HepG2 (cell line): Measurements from ENCODE around the gene HAT1. TPM values are rescaled to one million over a fixed set of nuclear protein-coding genes. Genes with fewer than 3 reads are reported as not detected.

Source experiments
- GATAD2A ChIP-seq: IDR thresholded peaks from 2 replicates; pipeline ENCODE4 v1.6.1; 2016
- HDAC2 ChIP-seq: sonication (generic); formaldehyde crosslinking; IDR thresholded peaks from 2 replicates; pipeline ENCODE4 v1.4.0; 2020; ENCODE audit warnings: missing genetic modification reagents
- HNRNPUL1 ChIP-seq: fragments of 200-400 bp; formaldehyde crosslinking; IDR thresholded peaks from 2 replicates; pipeline ENCODE4 v1.6.1; 2017; ENCODE audit warnings: low read depth, mild to moderate bottlenecking, low read length, moderate library complexity
- KMT2A ChIP-seq: sonication (generic); formaldehyde crosslinking; IDR thresholded peaks from 2 replicates; pipeline ENCODE4 v1.4.0; 2020; ENCODE audit warnings: missing genetic modification reagents
- NR2F1 ChIP-seq, 2 experiments: fragments of 450-650 bp in 1 of 2; formaldehyde crosslinking in 1 of 2; IDR thresholded peaks; 2 replicates each; pipeline versions ENCODE4 v1.5.0 to v1.6.1; 2016 to 2020; ENCODE audit warnings: mild to moderate bottlenecking in 1 of 2, missing compliant biosample characterization in 1 of 2, missing genetic modification reagents in 1 of 2, moderate library complexity in 1 of 2
- PHF21A ChIP-seq: sonication (generic); formaldehyde crosslinking; IDR thresholded peaks from 2 replicates; pipeline ENCODE4 v1.5.0; 2020; ENCODE audit warnings: mild to moderate bottlenecking, missing genetic modification reagents
- SOX6 ChIP-seq, 2 experiments: fragments of 450-650 bp in 1 of 2; sonication (generic) in 1 of 2; formaldehyde crosslinking in 1 of 2; IDR thresholded peaks; 2 replicates each; pipeline versions ENCODE4 v1.4.0 to v1.6.1; 2017 to 2020; ENCODE audit warnings: antibody characterized with exemption in 1 of 2, mild to moderate bottlenecking in 1 of 2, missing genetic modification reagents in 1 of 2
- TAF1 ChIP-seq: sonication (generic); formaldehyde crosslinking; IDR thresholded peaks from 2 replicates; pipeline ENCODE4 v1.4.0; 2020; ENCODE audit warnings: missing genetic modification reagents
- ZBTB7B ChIP-seq: sonication (generic); formaldehyde crosslinking; IDR thresholded peaks from 2 replicates; pipeline ENCODE4 v1.4.0; 2020; ENCODE audit warnings: missing genetic modification reagents
- ZNF552 ChIP-seq: sonication (generic); formaldehyde crosslinking; IDR thresholded peaks from 2 replicates; pipeline ENCODE4 v1.9.0; 2022; ENCODE audit warnings: missing genetic modification reagents, mild to moderate bottlenecking, borderline replicate concordance
- polyA plus RNA-seq, 8 experiments: library from polyadenylated mRNA; depleted of rRNA in 3 of 8; stranded (reverse) in 7 of 8; unstranded in 1 of 8; fragments of >200 nt; fragmentation: Illumina TruSeq in 4 of 8; extraction: Trizol in 4 of 8; gene quantifications; 2 replicates each; pipeline versions ENCODE4 v1.2.1 to v1.2.3, GENCODE V29; 2011 to 2016; ENCODE audit warnings: low read depth in 4 of 8, missing spikeins in 1 of 8, mixed read lengths in 1 of 8; ENCODE audit not compliant: insufficient read depth in 1 of 8
- total RNA-seq, 5 experiments: library from RNA; depleted of rRNA; stranded (reverse); fragments of >200 nt; fragmentation: Illumina TruSeq; extraction: Trizol; gene quantifications; 2 replicates each; pipeline ENCODE4 v1.2.3, GENCODE V29; 2016; ENCODE audit warnings: low read depth in 1 of 5
- TF ChIP-seq, protein P1 (sequence below): IDR thresholded peaks from 2 replicates; pipeline ENCODE4 v1.6.1; 2016; ENCODE audit warnings: mild to moderate bottlenecking
- TF ChIP-seq, protein P2 (sequence below): IDR thresholded peaks from 2 replicates; pipeline ENCODE4 v1.6.1; 2018; ENCODE audit warnings: missing genetic modification reagents, mild to moderate bottlenecking, missing compliant biosample characterization
- TF ChIP-seq, protein P3 (sequence below): sonication (generic); formaldehyde crosslinking; IDR thresholded peaks from 2 replicates; pipeline ENCODE4 v1.4.0; 2020; ENCODE audit warnings: missing genetic modification reagents
- TF ChIP-seq, protein P4 (sequence below): sonication (generic); formaldehyde crosslinking; IDR thresholded peaks from 2 replicates; pipeline ENCODE4 v1.8.0; 2022; ENCODE audit warnings: missing genetic modification reagents, mild to moderate bottlenecking, moderate library complexity, borderline replicate concordance
- TF ChIP-seq, protein P5 (sequence below): sonication (generic); formaldehyde crosslinking; conservative IDR thresholded peaks from 2 replicates; pipeline ENCODE4 v1.4.0; 2020; ENCODE audit warnings: mild to moderate bottlenecking, missing genetic modification reagents, moderate library complexity
- TF ChIP-seq, protein P6 (sequence below): sonication (generic); formaldehyde crosslinking; IDR thresholded peaks from 2 replicates; pipeline ENCODE4 v1.4.0; 2020; ENCODE audit warnings: mild to moderate bottlenecking, low read depth, missing genetic modification reagents

The HAT1 gene
- total and polyA plus RNA-seq, 2 of the 13 experiments (the other 11 are each of a cell fraction or from before 2014, with no cell fraction given) = 45.4 to 119 TPM

DNA sequence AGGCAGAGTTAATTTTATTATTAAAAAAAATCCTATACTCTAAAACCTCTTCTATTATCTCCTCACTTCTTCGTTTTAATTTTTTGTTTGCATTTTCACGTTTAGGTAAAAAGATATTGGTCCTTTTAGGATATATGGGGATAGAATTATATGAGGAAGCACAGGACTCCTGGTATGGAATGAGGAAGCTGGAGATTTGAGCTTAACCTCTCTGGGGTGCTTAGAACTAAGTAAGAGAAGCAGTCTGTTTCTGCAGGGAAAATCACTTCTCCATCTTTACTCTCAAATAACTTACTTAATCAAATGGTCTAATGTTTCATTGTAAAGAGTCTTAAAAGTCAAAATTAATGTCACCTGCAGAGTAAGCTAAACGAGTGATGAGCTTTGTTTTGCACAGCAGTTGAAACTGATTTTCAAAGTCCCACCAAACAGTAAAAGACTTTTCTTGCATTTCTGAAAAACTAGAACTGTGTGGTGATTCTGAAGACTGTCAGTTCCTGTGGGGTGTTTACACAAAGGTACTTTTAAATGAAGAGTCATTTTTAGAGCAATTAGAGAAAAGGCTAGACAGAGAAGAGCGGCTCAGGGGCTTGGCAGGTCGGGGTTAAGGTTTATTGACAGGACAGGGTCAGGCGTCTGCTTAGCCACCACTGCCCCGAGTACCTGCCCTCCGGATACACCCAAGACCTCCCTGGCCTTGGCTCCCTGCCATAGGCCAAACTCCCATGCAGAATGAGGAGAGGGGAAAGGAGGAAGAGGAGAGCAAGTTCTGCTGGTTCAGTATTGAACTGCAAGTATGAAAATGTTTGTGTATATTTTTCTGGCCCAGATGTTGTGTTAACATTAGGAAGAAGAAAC, 99.0 kb downstream of the HAT1 start (continued):
- TF ChIP-seq, protein P1, sequence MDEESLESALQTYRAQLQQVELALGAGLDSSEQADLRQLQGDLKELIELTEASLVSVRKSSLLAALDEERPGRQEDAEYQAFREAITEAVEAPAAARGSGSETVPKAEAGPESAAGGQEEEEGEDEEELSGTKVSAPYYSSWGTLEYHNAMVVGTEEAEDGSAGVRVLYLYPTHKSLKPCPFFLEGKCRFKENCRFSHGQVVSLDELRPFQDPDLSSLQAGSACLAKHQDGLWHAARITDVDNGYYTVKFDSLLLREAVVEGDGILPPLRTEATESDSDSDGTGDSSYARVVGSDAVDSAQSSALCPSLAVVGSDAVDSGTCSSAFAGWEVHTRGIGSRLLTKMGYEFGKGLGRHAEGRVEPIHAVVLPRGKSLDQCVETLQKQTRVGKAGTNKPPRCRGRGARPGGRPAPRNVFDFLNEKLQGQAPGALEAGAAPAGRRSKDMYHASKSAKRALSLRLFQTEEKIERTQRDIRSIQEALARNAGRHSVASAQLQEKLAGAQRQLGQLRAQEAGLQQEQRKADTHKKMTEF (CRISPR knock-in tag) = 0 out of 2 replicates have a peak, but pooled peaks have one; percentile 31
- TF ChIP-seq PHF21A (CRISPR knock-in tag) (peak; percentile 56), ZNF552 (CRISPR knock-in tag) (no peak), ZBTB7B (CRISPR knock-in tag) (peak; percentile 84), SOX6 (IDR thresholded peaks at IDR 0.05) (no peak), SOX6 (CRISPR knock-in tag; IDR thresholded peaks at IDR 0.05) (peak; percentile 50; the same call in 1 of the 2 replicates), TAF1 (CRISPR knock-in tag) (no peak), KMT2A (CRISPR knock-in tag) (peak; percentile 47; the same call in 1 of the 2 replicates), HNRNPUL1 (no peak), HDAC2 (CRISPR knock-in tag) (peak; percentile 53; the same call in 1 of the 2 replicates), GATAD2A (CRISPR knock-in tag) (peak; percentile 83), NR2F1 (CRISPR knock-in tag; IDR thresholded peaks at IDR 0.05) (peak in 1 of 2 experiments; percentile 75; a peak in 1 of 4 replicates)
- TF ChIP-seq, protein P2, sequence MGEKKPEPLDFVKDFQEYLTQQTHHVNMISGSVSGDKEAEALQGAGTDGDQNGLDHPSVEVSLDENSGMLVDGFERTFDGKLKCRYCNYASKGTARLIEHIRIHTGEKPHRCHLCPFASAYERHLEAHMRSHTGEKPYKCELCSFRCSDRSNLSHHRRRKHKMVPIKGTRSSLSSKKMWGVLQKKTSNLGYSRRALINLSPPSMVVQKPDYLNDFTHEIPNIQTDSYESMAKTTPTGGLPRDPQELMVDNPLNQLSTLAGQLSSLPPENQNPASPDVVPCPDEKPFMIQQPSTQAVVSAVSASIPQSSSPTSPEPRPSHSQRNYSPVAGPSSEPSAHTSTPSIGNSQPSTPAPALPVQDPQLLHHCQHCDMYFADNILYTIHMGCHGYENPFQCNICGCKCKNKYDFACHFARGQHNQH = peak; percentile 38; the same call in 1 of the 2 replicates
- TF ChIP-seq, protein P3, sequence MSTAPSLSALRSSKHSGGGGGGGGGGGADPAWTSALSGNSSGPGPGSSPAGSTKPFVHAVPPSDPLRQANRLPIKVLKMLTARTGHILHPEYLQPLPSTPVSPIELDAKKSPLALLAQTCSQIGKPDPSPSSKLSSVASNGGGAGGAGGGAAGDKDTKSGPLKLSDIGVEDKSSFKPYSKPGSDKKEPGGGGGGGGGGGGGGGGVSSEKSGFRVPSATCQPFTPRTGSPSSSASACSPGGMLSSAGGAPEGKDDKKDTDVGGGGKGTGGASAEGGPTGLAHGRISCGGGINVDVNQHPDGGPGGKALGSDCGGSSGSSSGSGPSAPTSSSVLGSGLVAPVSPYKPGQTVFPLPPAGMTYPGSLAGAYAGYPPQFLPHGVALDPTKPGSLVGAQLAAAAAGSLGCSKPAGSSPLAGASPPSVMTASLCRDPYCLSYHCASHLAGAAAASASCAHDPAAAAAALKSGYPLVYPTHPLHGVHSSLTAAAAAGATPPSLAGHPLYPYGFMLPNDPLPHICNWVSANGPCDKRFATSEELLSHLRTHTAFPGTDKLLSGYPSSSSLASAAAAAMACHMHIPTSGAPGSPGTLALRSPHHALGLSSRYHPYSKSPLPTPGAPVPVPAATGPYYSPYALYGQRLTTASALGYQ (CRISPR knock-in tag) = 0 out of 2 replicates have a peak, but pooled peaks have one; percentile 31
- TF ChIP-seq, protein P4, sequence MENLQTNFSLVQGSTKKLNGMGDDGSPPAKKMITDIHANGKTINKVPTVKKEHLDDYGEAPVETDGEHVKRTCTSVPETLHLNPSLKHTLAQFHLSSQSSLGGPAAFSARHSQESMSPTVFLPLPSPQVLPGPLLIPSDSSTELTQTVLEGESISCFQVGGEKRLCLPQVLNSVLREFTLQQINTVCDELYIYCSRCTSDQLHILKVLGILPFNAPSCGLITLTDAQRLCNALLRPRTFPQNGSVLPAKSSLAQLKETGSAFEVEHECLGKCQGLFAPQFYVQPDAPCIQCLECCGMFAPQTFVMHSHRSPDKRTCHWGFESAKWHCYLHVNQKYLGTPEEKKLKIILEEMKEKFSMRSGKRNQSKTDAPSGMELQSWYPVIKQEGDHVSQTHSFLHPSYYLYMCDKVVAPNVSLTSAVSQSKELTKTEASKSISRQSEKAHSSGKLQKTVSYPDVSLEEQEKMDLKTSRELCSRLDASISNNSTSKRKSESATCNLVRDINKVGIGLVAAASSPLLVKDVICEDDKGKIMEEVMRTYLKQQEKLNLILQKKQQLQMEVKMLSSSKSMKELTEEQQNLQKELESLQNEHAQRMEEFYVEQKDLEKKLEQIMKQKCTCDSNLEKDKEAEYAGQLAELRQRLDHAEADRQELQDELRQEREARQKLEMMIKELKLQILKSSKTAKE = peak; percentile 81
- TF ChIP-seq, protein P5, sequence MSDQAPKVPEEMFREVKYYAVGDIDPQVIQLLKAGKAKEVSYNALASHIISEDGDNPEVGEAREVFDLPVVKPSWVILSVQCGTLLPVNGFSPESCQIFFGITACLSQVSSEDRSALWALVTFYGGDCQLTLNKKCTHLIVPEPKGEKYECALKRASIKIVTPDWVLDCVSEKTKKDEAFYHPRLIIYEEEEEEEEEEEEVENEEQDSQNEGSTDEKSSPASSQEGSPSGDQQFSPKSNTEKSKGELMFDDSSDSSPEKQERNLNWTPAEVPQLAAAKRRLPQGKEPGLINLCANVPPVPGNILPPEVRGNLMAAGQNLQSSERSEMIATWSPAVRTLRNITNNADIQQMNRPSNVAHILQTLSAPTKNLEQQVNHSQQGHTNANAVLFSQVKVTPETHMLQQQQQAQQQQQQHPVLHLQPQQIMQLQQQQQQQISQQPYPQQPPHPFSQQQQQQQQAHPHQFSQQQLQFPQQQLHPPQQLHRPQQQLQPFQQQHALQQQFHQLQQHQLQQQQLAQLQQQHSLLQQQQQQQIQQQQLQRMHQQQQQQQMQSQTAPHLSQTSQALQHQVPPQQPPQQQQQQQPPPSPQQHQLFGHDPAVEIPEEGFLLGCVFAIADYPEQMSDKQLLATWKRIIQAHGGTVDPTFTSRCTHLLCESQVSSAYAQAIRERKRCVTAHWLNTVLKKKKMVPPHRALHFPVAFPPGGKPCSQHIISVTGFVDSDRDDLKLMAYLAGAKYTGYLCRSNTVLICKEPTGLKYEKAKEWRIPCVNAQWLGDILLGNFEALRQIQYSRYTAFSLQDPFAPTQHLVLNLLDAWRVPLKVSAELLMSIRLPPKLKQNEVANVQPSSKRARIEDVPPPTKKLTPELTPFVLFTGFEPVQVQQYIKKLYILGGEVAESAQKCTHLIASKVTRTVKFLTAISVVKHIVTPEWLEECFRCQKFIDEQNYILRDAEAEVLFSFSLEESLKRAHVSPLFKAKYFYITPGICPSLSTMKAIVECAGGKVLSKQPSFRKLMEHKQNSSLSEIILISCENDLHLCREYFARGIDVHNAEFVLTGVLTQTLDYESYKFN (CRISPR knock-in tag) = peak; percentile 70
- TF ChIP-seq, protein P6, sequence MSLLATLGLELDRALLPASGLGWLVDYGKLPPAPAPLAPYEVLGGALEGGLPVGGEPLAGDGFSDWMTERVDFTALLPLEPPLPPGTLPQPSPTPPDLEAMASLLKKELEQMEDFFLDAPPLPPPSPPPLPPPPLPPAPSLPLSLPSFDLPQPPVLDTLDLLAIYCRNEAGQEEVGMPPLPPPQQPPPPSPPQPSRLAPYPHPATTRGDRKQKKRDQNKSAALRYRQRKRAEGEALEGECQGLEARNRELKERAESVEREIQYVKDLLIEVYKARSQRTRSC (CRISPR knock-in tag) = no peak
